ENCODE data around the gene INTS6.
"Not testable (repeated sequence)": the region's sequence is repeated elsewhere in the genome, so short reads cannot be mapped to it uniquely, and the experiment has no call there.

Gene INTS6

DNA sequence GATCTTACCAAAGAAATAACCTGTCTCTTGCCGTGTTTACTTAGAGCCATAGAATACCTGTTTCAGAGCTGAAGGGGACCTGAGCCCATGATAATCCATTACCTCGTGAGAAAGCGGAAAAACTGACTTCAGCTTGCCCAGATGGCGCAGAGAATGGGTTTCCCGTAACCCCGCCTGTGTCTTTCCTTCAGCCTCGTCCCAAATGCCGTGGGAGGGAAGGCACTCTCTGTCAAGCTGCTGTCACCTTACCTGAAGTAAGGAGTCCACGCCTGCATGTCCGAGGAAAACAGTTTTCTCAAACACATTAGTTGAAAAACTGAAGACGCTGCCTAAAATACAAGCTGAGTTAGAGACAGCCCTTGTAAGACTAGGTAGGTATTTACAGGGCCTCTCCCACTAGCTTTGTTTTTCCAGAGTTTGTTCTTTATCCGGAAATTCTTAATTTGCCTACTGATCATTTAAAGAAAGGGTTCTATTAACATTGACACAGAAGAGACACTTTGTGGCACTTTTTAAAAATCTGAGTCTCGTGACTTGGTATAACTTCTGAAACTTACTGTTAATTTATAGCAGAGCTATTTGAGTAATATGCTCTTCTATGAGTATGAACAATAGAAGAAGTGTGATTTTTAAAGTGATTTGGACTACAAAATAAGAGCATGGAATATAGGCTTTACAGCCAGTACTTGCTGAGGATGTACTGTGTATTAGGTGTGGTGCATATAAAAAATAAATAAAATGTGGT, 1.3 kb upstream of the INTS6 start:
- DNase-seq, result peak in 1 of 4 experiments; percentile 15

DNA sequence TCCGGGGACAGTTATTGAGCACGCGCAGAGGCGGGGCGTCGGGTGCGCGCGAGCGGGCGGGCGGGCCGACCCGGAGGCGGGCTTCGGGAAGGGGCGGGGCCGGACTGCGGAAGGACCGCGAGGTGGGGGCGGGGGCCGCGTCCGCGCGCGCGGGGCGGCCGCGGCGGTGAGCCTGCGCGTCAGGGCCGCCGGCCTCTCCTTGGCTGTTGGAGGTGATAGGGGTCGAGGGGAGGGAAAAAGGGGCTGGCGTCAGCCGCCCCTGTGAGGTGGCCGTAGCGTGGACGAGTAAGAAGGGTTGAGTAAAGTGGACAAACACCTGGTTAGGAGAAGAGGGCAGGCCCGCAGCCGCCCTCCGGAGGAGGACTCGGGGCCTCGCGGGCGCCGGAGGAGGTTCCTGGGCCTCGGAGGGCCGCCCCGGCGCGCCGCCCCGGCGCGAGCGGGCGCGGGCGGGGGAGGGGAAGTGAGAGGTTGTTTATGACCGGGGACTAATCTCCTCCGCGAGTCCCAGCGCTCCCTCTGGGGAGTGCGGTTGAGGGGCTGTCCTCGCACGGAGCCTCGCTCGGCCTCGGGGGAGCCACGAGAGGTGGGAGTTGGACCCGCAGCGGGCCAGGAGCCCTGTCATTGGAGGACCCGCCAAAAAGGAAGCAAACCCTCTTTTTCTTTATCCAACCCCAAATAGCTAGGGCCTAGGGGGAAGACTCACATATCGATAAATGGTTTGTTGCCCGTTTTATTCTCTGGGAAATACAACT, 547 bp upstream of the INTS6 start:
- peak; percentile 66 to 83 (median 74) for DNase-seq

DNA sequence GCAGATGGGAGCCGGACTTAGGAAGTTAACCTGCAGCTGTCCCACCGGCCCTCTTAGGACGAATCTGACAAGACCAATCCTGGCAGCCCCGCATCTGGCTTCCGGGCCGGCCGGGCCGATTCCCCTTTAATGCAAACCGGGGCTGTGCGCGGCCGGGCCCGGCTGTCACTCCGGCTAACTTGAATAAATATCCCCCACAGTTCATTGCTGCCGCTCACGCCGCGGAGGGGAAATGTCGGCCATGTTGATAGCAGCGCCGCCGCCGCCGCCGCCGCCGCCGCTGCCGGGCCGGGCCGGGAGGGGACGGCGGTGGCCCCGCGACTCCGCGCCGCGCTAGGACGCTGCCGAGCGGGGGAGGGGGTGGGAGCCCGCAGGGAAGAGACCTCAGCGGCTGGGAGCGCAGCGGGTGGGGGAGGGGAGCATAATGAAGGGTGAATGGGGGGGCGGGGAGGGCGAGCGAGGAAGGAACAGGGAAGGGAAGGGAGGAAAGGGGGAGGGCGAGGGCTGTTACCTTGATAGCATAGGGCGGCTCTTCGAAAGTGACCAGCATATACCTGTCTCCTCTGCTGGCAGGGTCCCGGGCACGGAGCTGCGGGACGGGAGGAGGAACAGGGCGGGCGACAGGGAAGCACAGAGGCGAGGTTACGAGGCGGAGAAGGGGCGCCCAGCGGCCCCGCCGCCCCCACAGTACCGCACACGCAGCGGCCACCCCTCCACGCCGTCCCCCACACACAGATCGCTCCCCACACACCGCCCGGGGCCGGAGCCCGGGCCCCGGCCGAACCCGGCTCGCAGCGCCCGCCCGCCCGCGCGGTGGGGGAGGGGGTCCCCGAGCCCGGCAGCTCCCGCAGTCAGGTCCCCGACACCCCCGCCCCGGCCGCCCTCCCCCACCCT, 1.1 kb downstream of the INTS6 start:
- peak; percentile 41 to 64 (median 46) for DNase-seq

DNA sequence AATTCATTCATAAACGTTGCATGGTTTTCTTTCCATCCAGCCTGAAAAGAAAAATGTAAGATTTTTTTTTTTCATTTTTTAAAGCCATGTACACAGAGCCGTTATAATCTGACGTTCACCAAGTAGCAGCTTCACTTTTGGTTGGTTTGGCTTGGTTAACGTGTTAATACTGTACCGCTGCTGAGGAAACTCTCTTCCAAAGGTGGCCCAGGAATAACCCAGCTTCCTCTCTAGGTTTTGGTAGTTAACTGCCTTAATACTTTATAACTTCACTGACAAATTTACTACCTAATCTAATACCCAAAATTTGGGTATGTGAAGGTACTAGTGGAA, 1.7 kb downstream of the INTS6 start:
- no peak for DNase-seq

DNA sequence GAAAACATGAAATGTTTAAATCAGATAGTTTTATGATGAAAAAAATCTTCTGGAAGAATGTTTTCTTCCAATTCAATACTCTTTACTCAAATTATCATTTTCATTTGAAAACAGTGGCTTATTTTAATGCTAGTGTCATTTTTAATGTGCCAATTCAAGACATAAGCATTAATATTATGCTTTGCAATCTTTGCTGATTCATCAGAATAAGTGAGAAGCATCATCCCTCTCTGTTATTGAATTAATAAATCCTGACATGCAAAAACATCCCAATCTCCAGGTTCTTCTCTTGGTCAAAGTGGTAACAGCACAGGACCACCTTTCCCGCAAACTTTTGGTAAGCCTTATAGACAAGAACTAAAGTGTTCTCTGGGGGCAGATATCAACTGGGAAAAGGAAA, 3.8 kb downstream of the INTS6 start:
- no peak for DNase-seq

DNA sequence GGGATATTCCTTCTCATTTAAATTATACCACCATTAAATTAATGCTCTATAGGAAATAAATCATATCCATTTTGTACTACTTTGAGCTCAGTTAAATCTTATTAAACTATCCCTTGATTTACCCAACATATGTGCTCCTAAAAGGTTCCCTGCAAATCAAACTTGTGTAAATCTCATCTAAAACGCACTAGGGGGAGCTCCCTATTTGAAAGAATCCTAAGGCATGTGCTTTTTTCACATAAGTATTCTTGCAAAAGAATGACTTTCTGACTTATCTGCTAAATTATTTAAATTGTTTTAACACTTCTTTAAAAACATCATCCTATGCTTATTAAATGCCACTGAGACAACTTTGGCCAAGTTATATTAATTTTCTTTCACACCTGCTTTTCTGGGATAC, 7.9 kb downstream of the INTS6 start:
- DNase-seq, result no peak

DNA sequence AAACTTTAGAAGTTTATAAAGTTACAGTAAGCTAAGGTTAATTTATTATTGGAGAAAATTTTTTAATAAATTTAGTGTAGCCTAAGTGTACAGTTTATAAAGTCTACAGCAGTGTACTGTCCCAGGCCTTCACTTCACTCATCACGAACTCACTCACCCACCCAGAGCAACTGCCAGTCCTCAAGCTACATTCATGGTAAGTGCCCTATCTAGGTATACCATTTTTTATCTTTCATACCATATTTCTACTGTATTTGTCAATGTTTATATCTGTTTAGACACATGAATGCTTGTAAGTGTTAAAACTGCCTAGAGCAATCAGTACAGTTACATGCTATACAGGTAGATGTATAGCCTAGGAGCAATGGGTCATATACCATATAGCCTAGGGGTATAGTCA, 12.5 kb downstream of the INTS6 start:
- no peak for DNase-seq

DNA sequence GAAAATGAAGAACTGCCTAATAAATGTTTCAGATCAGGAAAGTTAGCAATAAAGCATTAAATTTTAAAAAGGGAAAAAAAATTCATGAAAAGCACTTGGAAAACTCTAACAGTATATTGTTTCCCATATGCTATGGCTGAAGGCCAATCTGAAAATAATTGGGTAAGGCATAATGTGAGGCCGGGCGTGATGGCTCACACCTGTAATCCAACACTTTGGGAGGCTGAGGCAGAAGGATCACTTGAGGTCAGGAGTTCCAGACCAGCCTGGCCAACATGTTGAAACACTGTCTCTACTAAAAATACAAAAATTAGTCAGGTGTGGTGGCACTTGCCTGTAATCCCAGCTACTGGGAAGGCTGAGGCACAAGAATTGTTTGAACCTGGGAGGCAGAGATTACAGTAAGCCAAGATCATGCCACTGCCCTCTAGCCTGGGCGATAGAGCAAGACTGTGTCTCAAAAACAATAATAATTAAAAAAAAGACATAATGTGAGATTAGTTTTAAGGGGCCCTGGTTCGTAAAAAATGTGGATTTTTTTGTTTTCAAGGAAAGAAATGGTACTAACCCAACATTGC, 15.2 kb downstream of the INTS6 start:
- DNase-seq, result no peak

DNA sequence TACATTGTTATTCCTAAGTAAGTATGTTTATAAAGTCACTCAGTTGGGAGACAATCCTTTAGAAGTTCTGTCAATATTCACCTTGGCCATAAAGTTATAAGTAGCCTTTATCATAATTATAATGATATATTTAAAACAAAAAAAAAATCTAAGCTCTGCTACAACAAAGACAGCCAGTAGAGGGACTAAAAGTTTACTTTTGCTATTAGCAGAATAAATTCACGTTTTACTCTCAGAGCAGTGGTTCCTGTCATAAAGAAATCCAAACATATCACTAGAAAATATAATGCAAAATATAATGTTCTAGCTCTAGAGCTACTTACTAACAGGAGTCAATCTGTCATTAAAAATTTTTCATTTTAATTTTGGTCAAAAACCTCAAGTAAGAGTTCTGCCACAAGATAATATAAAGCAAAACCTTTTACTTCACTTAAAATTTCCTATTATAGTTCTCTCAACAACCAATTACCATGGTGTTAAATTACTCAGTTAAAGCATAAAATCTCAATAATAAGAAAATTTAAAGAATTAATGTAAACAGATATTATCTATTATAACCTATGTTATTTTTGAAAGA, 17.7 kb downstream of the INTS6 start:
- no peak for DNase-seq

DNA sequence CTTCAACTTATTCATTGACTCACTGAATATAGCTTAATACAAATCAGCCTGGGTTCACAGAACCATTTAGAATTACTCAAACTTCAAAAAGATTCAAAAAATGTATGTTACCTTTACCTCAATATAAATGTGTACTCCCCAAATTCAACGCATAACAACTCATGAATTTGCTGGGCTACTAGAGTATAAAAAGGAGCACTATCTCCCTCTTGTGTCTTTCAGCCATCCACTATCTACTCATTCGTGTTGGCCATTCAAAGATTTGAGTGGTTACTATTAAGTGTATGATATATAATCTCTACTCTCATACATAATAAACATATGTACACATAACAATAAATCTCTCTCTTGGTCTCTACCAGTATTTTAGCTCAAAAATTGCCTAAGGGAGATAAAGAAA, 20.3 kb downstream of the INTS6 start:
- no peak for DNase-seq

DNA sequence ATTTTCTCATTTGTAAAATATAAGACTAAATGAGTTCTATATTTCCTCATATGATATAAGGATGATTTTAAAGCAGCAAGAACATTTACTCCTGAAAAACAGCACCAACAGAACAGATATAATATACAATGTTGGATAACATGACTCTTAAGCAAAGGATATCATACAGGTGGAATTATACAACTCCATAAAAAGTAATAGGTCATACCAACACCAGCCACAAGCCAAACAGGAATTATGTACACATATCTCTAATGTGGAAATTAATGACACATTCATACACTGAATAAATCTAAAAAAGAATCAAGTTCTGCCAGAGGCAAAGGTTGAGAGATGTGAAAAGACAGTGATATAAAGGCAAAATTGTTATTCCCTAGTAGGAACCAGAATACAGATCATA, 25.9 kb downstream of the INTS6 start:
- no peak for DNase-seq

DNA sequence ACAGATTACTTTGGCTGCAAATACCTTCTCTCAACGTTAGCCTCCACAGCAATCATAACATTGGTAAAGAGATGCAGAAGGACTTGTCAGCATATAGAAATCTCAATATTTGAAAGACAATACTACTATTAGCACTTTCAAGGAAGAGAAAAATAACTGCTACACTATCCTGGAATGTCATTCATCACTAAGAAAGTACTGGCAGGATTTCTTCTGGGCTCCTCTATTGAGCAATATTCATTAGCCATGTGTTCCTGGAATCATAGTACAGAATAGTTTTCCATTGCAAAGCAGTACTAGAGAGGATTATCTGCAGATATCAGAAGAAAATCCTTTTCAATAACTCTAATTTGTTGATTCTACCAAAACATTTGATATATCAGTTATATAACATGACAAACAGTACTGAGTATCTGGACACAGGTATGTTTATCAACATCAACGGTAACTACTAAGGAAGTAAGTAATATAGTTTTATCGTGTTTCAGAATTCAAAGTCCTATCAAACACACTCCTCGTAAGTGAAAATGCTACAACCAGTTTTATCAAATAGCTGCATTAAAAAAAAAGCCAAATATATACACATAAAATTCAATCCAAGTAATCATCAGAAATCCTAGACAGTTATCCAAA, 27.3 kb downstream of the INTS6 start:
- no peak for DNase-seq

DNA sequence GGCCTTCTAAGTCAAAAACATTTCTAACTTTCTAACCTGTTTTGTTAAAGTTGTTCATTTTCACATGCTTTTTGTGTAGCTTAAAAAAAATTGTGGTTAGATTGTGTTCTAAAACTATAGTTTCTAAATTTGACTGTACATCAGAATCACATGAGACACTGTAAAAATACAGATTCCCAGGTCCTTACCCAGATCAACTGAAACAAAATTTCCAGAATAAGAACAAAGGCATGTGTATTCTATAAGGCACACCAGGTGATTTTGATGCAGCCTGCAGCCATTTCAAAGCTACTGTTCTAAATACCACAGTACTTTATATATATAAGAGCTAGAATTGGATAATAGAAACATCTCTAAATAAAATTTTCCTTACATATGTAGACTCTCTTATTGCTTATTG, 29.1 kb downstream of the INTS6 start:
- no peak for DNase-seq

DNA sequence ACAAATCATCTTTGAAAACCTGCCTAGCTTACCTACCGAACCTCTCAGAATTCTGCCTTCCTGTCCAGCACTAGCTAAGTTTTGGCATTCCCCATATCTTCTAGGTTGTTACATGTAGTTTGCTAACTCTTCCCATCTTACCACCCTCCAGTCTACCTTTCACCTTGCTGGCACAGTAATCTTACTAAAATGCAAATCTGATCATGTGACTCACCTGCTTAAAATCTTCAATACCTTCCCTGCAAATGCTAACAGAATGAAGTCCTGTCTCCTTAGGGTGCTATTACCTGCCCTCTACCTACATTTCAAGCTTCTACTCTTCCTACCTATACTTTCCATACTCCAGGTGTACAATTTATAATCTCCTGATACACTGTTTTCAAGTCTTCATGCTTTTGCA, 30.4 kb downstream of the INTS6 start:
- DNase-seq, result no peak

DNA sequence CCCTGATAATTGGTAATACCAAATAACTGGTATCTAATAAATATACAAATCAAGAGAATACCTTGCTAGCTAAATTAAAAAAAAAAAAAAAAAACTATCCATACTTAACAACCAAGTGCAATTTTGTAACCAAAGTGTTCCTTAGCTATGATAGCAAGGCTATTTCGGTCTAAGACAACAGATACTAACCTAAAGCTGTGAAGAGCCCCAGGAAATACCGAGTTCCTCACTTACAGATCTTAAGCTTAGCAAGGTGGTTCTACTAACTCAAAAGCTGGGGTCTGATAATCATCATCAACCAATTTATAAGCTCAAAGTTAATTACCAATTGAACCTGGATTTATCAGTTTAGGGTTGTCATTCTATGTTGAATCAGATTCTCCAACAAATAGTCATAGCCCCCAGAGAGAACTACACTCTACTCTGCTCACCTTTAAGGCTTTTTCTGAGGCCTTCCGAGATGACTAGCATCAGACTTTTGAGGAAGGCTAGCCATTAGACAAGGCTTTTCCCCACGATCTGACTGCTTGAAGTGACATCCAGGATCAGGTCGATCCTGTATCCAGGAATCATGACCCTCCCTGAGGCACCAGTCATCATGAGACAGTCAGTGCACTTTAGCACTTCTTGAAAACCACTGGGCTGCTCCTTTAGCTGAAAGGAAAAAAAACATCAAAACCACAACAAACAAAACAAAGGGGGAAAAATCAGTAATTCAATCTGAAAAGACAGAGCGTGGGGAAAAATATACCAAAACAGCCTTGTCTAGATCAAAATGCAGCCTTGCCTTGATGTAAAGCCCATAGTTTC, 31.9 kb downstream of the INTS6 start:
- DNase-seq, result no peak

DNA sequence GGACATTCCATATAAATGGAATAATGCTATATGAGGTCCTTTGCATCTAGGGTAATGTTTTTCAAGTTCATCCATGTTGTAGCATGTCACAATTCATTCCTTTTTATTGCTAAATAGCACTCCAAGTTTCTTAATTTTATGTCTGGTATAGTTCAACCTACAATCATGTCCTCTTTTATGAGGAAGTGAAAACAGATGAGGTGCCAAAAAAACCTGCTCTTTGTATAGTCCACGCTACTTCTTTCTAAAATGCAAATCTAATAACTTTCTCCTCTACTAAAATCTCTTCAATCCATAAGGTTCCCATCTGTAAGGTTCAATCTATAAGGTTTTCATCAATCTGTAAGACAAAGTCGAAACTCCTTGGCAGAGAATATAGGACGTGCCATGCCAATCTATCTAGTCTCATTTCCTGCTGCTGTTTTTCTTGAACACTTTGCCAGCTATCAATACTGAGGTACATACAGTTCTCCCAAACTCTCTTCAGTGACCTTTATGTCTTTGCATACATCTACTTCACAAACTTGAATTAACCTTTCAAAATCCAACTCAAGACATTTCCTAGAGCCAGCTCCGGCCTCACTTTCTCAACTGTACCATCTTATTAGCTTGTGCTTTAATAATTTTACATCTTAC, 33.7 kb downstream of the INTS6 start:
- DNase-seq, result no peak

DNA sequence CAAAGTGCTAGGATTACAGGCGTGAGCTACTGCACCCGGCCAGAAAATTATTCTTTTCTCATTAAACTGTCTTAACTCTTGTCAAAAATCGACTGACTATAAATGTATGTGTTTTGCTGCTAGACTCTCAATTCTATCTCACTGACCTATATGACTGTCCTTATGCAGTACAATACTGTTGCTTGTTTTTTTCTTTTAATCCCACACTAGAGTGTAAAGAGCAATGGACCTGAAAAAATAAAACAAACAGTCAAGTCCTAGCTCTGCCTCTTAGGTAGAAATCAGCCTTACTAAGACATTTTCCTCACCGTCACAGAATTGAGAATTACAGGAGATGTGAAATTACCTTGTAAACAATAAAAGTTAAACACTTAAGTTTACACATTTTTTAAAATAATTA, 35.1 kb downstream of the INTS6 start:
- no peak for DNase-seq

DNA sequence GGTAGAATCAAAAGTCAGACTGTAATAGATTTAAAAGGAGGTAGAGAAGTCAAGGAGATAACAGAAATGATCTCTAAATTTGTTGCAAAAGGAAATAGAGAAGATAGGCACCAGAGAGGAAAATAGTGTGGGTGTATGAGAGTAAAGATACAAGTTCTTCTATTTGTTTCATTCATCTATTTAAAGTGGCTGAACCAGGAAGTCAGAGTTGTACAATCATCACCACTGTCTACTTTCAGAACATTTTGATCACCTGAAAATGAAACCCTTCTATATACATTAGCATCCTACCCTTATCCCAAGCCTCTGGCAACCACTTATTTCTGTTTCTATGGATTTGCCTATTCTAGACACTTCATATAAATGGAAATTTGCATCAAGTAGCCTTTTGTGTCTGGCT, 36.7 kb downstream of the INTS6 start:
- DNase-seq, result no peak

DNA sequence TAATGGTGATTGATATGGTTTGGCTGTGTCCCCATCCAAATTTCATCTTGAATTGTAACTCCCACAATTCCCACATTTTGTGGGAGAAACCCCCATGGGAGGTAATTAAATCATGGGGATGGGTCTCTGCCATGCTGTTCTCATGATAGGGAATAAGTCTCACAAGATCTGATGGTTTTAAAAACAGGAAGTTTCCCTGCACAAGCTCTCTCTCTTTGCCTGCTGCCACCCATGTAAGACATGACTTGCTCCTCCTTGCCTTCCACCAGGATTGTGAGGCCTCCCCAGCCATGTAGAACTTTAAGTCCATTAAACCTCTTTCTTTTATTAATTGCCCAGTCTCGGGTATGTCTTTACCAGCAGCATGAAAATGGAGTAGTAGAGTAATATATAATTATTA, 37.5 kb downstream of the INTS6 start:
- DNase-seq, result not testable (repeated sequence)

DNA sequence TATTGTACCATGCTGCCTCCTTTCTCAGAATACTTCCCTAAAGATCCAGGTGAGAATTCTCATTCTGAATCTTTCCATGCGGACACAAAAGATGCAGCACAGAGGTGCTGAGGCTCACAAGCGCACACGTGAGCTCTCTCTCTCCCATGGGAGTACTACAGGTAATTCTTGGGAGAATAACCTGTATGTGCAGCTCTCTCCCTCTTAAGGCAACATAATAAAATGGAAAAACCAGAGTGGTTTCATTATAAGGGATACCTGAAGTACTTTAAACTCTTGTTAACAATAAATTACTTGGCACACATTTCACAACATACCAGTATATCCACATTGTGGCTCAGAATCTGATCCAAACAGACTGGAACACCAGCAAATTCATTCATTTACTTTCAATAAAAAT, 40.4 kb downstream of the INTS6 start:
- DNase-seq, result no peak

DNA sequence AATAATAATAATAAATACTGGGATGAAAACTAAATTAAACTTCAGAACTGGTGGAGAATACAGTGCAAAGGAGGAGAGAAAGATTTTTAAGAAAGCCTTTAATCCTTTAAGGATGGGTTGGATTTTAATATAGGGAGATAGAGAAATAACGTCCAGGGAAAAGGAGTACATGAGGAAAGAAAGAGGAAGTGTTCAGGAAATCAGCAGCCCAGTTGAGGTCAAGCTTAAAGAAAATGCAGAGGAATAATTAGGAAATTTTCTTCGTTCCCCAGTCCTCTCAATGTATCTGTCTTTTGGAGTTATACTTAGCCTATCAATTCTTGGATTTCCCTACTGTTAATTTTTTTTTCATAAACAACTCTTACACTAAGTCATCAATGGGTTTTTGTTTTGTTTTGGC, 47.7 kb downstream of the INTS6 start:
- DNase-seq, result no peak

All from activated naive CD4-positive, alpha-beta T cell (primary cell).